GM12878 (cell line): ENCODE results near the gene CAST. TPM values are rescaled to one million over a fixed set of nuclear protein-coding genes. Genes with fewer than 3 reads are reported as not detected.

Source experiments
- ATAC-seq: fragments of 200-7000 bp; cut with Tn5 transposase; 3 replicates; pipeline ENCODE4 v1.9.1; 2020; ENCODE audit warnings: mild to moderate bottlenecking, moderate library complexity
- BruUV-seq: library from RNA; stranded (reverse); fragments of 400-500 nt; replicated peaks from 2 replicates; lab custom pipeline; 2021; lab: Mats Ljungman, UMichigan
- CTCF ChIA-PET: fragments of 300-600 bp; sonication (Branson Sonifier 250); formaldehyde crosslinking; extraction: SDS; loops from one replicate; lab custom pipeline; 2021; ENCODE audit warnings: inconsistent platforms; lab: Yijun Ruan, JAX
- POLR2A ChIA-PET: fragments of 350-600 bp; formaldehyde crosslinking; extraction: SDS; loops from one replicate; lab custom pipeline; 2021; ENCODE audit warnings: inconsistent platforms; lab: Charles Lee
- RAD21 ChIA-PET: fragments of 300-600 bp; sonication (Branson Sonifier 250); formaldehyde crosslinking; loops from one replicate; lab custom pipeline; 2023; ENCODE audit warnings: antibody characterized with exemption; ENCODE audit not compliant: unreplicated experiment; lab: Charles Lee
- SMC1A ChIA-PET: fragments of 300-600 bp; sonication (Branson Sonifier 250); formaldehyde crosslinking; loops from one replicate; lab custom pipeline; 2023; ENCODE audit not compliant: unreplicated experiment, uncharacterized antibody; lab: Charles Lee
- DNase-seq: peaks from one replicate; pipeline ENCODE4 v3.0.0-alpha.2; 2011; ENCODE audit warnings: low read depth, low spot score
- FAIRE-seq: peaks from 3 replicates; lab custom pipeline; 2011; peaks lifted over from hg19 to GRCh38; lab: Jason Lieb, UNC
- H2AFZ ChIP-seq: 2 replicates; pipeline ENCODE4 v1.6.0; 2011; ENCODE audit warnings: low read depth, low read length, control low read depth; ENCODE audit not compliant: control insufficient read depth
- H3K27ac ChIP-seq: 2 replicates; pipeline ENCODE4 v1.5.1; 2011; ENCODE audit warnings: control low read depth; ENCODE audit not compliant: control insufficient read depth, insufficient read depth
- H3K27me3 ChIP-seq, 2 experiments: replicated peaks in 1 of 2; 2 replicates each; pipeline versions ENCODE4 v1.6.0 to v1.6.1; 2011; ENCODE audit warnings: low read length in 1 of 2; ENCODE audit not compliant: control insufficient read depth in 2 of 2, insufficient read depth in 2 of 2
- H3K36me3 ChIP-seq, 2 experiments: 2 replicates each; pipeline ENCODE4 v1.5.1; 2011; ENCODE audit warnings: low read length in 1 of 2; ENCODE audit not compliant: control insufficient read depth in 2 of 2, insufficient read depth in 2 of 2
- H3K4me1 ChIP-seq: 2 replicates; pipeline ENCODE4 v1.6.1; 2011; ENCODE audit warnings: mild to moderate bottlenecking, low read length, moderate library complexity, mixed read lengths; ENCODE audit not compliant: control insufficient read depth, insufficient read depth
- H3K4me2 ChIP-seq: 2 replicates; pipeline ENCODE4 v1.6.0; 2011; ENCODE audit warnings: control low read depth; ENCODE audit not compliant: control insufficient read depth, insufficient read depth
- H3K4me3 ChIP-seq: fragments of 200-600 bp; sonication (generic); 2 replicates; pipeline ENCODE4 v1.5.1; 2016
- H3K79me2 ChIP-seq: 2 replicates; pipeline ENCODE4 v1.6.0; 2011; ENCODE audit warnings: low read length; ENCODE audit not compliant: control insufficient read depth, insufficient read depth
- H3K9ac ChIP-seq: 2 replicates; pipeline ENCODE4 v1.8.0; 2011; ENCODE audit warnings: low read length, control low read depth, mixed read lengths; ENCODE audit not compliant: control insufficient read depth, insufficient read depth
- H3K9me3 ChIP-seq: replicated peaks from 3 replicates; pipeline ENCODE4 v1.5.1; 2011; ENCODE audit warnings: mild to moderate bottlenecking, low read length; ENCODE audit not compliant: control insufficient read depth, insufficient read depth
- H4K20me1 ChIP-seq: 2 replicates; pipeline ENCODE4 v1.6.0; 2011; ENCODE audit not compliant: control insufficient read depth, insufficient read depth
- CHD1 ChIP-seq: IDR thresholded peaks from 2 replicates; pipeline ENCODE4 v1.6.1; 2012; ENCODE audit warnings: low read depth, low read length, improper control_type of control experiment
- CHD4 ChIP-seq: fragments of 200-600 bp; sonication (generic); IDR thresholded peaks from 2 replicates; pipeline ENCODE4 v1.6.1; 2016; ENCODE audit warnings: mild to moderate bottlenecking
- E2F4 ChIP-seq: IDR thresholded peaks from 2 replicates; pipeline ENCODE4 v1.6.1; 2012; ENCODE audit warnings: low read depth, low read length, improper control_type of control experiment
- HDAC6 ChIP-seq: fragments of 200-600 bp; sonication (generic); IDR thresholded peaks from one replicate; pipeline ENCODE4 v1.8.0; 2017; ENCODE audit warnings: antibody characterized with exemption; ENCODE audit not compliant: unreplicated experiment
- HSF1 ChIP-seq: fragments of 150-350 bp; IDR thresholded peaks from 2 replicates; pipeline ENCODE4 v1.6.1; 2014; ENCODE audit warnings: mild to moderate bottlenecking, low read depth, low read length
- JUNB ChIP-seq: IDR thresholded peaks from 2 replicates; pipeline ENCODE4 v1.6.1; 2016; ENCODE audit warnings: antibody characterized with exemption, mild to moderate bottlenecking
- NFYA ChIP-seq: IDR thresholded peaks from 2 replicates; pipeline ENCODE4 v1.6.1; 2011; ENCODE audit warnings: low read depth, mild to moderate bottlenecking, low read length, improper control_type of control experiment, borderline replicate concordance
- POU2F2 ChIP-seq: IDR thresholded peaks from 3 replicates; pipeline ENCODE4 v1.6.1; 2011; ENCODE audit warnings: low read depth, mild to moderate bottlenecking, low read length, borderline replicate concordance
- RB1 ChIP-seq: fragments of 450-650 bp; formaldehyde crosslinking; IDR thresholded peaks from 2 replicates; pipeline ENCODE4 v1.6.1; 2017; ENCODE audit warnings: mild to moderate bottlenecking, borderline replicate concordance
- SP1 ChIP-seq: IDR thresholded peaks from one replicate; pipeline ENCODE4 v1.6.1; 2011; ENCODE audit warnings: low read depth, low read length
- YBX1 ChIP-seq: fragments of 450-650 bp; IDR thresholded peaks from 2 replicates; pipeline ENCODE4 v1.6.1; 2016; ENCODE audit warnings: antibody characterized with exemption
- ZNF207 ChIP-seq: fragments of 450-650 bp; IDR thresholded peaks from 2 replicates; pipeline ENCODE4 v1.6.1; 2014; ENCODE audit warnings: antibody characterized with exemption, mild to moderate bottlenecking, borderline replicate concordance
- WGBS: methylation state at CpG from one replicate; pipeline ENCODE4 v1.1.6; 2016; ENCODE audit warnings: low lambda C conversion rate; ENCODE audit not compliant: insufficient replicate concordance, insufficient coverage; ENCODE audit errors: missing lambda C conversion rate; 5-methylcytosine and 5-hydroxymethylcytosine counted together
- in situ Hi-C: fragments of 300-500 bp; cut with MboI; formaldehyde crosslinking; loops from 9 replicates; pipeline ENCODE4 v1.14.3; 2018; ENCODE audit warnings: mixed read lengths
- intact Hi-C: fragments of 100-400 bp; cut with micrococcal nuclease; formaldehyde crosslinking; loops from one replicate; pipeline ENCODE4 v1.14.2; 2022; ENCODE audit not compliant: unreplicated experiment
- polyA plus RNA-seq, 11 experiments: library from polyadenylated mRNA; depleted of rRNA in 4 of 11; unstranded in 6 of 11; stranded (reverse) in 5 of 11; fragments of >200 nt; fragmentation: Nextera tagmentation in 4 of 11; fragmentation: Illumina TruSeq in 1 of 11; extraction: Ambion mirVana in 4 of 11; extraction: Trizol in 1 of 11; gene quantifications; 1 replicate in 1 of 11; 2 replicates in 10 of 11; pipeline versions ENCODE4 v1.2.1 to v1.2.3, GENCODE V29; 2011 to 2016; ENCODE audit warnings: inconsistent platforms in 2 of 11, missing spikeins in 2 of 11, low read depth in 1 of 11
- total RNA-seq, 4 experiments: library from RNA; depleted of rRNA in 3 of 4; stranded (reverse); fragments of >200 nt in 3 of 4; fragmentation: Illumina TruSeq in 1 of 4; extraction: Trizol in 1 of 4; gene quantifications; 2 replicates each; pipeline versions ENCODE4 v1.2.1 to v1.2.3, GENCODE V29; 2013 to 2021

Gene CAST
- total and polyA plus RNA-seq, 10 of the 15 experiments (the other 5 are each of a cell fraction or from before 2014, with no cell fraction given) = 31.7 to 140 (median 68.5) TPM

GRCh38 chr5:96664669-96665068 lies 2.5 kb downstream of the CAST start (continued):
- TF ChIP-seq E2F4 = no peak
- no peak for TF ChIP-seq CHD4
- TF ChIP-seq JUNB = 0 out of 2 replicates have a peak, but pooled peaks have one; percentile 42
- TF ChIP-seq POU2F2 = no peak
- TF ChIP-seq RB1 = no peak

GRCh38 chr5:96668725-96669124 lies 6.5 kb downstream of the CAST start:
- DNase-seq (no peak), ATAC-seq (no peak)
- RAD21 ChIA-PET = no interaction called here
- CTCF ChIA-PET = interaction anchor here (0.6 to 1.9 kb wide), 4 partner anchors 16 to 448 kb away, joined by 3 to 6 read pairs (median 4); no protein-coding TSS in a partner anchor
- Histone ChIP-seq H3K9me3 (no peaks in the 10 kb centered on the region), H3K4me1 (no peaks in the 10 kb centered on the region), H3K36me3 (no peaks in the 10 kb centered on the region), H3K4me3 (no peak overlapping the region)
- intact Hi-C loops = no loop called here
- no peak for TF ChIP-seq YBX1
- no peak for TF ChIP-seq CHD1
- TF ChIP-seq NFYA = no peak
- TF ChIP-seq POU2F2 = no peak
- TF ChIP-seq HSF1 = no peak
- no peak for TF ChIP-seq HDAC6
- TF ChIP-seq SP1 = no peak
- no peak for TF ChIP-seq ZNF207
- TF ChIP-seq, all 136 proteins: peak for 0
- Histone ChIP-seq H3K79me2 (peaks cover 7% of the 10 kb centered on the region), H3K9ac (no peak overlapping the region), H3K4me2 (no peak overlapping the region), H2AFZ (no peak overlapping the region), H4K20me1 (no peaks in the 10 kb centered on the region), H3K27ac (no peak overlapping the region), H3K27me3 (no peaks in the 10 kb centered on the region)
- ChIA-PET SMC1A (no interaction called here), POLR2A (interaction anchor here (1.8 kb wide), 1 partner anchor 15 kb away, joined by 7 read pairs; no protein-coding TSS in a partner anchor)
- in situ Hi-C loops = no loop called here
- FAIRE-seq = no peak
- BruUV-seq = no TSS peak
- WGBS = 79% methylated on average over 2 of the region's 2 CpGs
